ENCODE measurements around the gene OIP5.
"Not testable (repeated sequence)": the region's sequence is repeated elsewhere in the genome, so short reads cannot be mapped to it uniquely, and the experiment has no call there.

The OIP5 gene

DNA sequence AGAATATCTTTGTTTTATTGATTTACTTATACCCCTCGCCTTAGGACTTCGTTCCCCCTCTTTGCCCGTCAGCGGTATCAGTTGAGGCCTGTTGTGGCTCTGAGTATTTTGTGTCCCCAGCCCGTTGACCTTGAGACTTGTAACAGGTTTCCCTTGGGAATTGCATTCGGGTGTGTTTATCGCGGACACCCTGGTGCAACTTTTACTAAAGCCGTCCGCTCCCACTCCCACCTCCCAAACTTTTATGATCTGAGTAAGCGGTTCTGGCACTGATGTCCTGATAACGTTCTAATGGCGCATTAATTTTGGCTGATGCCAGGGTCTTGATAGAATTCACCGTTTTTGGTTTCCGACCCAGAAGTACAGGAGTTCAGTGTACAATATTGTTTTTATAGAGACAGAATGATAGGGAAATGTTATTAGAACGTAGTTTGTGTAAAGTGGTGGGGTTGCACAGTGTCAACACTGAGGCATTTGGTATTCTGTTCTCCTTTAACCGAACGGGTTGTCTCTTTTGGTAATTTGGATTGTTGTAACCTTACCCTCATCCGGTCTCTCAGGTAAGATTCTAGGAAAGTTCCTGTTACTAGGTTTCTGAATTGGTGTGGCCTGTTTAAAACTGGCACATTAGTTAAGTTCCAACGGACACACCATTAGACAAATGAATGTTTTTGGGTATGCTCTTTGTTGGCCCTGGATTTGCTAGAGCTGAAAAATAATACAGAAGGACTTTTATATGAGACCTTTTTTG, 47.8 kb downstream of the OIP5 start:
- peaks cover 2 to 7% of the 10 kb centered on the region in 2 donors for H3K4me1 ChIP-seq (ENCODE audit: control insufficient read depth in 2 of 2, insufficient read depth in 1 of 2, low read depth in 1 of 2, low read length in 2 of 2)
- H3K4ac ChIP-seq (ENCODE audit: low read length) = no peak overlapping the region
- H2AFZ ChIP-seq (ENCODE audit: low read length) = peak overlapping the region; percentile 88
- no peak overlapping the region for H3K9ac ChIP-seq (ENCODE audit: low read depth, low read length, poor library complexity)
- H4K91ac ChIP-seq (ENCODE audit: low read depth, low read length, poor library complexity) = no peak overlapping the region
- peaks cover 12 to 54% of the 10 kb centered on the region in 2 donors for H3K36me3 ChIP-seq (replicated peaks in 1 of 2; ENCODE audit: control insufficient read depth in 2 of 2, insufficient read depth in 2 of 2, low read length in 2 of 2)
- no peak overlapping the region for H3K14ac ChIP-seq (ENCODE audit: low read length)
- no peaks in the 10 kb centered on the region for H3K27me3 ChIP-seq (ENCODE audit: control insufficient read depth in 3 of 3, insufficient read depth in 3 of 3, low read depth in 1 of 3, low read length in 3 of 3)
- peak overlapping the region; percentile 98 for H3K23ac ChIP-seq (ENCODE audit: low read depth, low read length, poor library complexity)
- peaks cover 2% of the 10 kb centered on the region for H3K79me1 ChIP-seq (ENCODE audit: low read depth, low read length)
- H3K4me3 ChIP-seq (ENCODE audit: low read length in 2 of 2) = peak overlapping the region; percentile 82 to 94
- H2BK12ac ChIP-seq (ENCODE audit: low read length) = no peak overlapping the region
- H4K8ac ChIP-seq (ENCODE audit: low read depth, low read length) = no peak overlapping the region
- peak overlapping the region; percentile 79 for H3K4me2 ChIP-seq (ENCODE audit: insufficient read depth, low read length, poor library complexity, severe bottlenecking)
- H2BK120ac ChIP-seq (ENCODE audit: low read depth, low read length) = no peak overlapping the region
- H3K18ac ChIP-seq (ENCODE audit: low read length) = peak overlapping the region; percentile 100
- peak; percentile 4 for DNase-seq (ENCODE audit: low spot score)
- peak overlapping the region; percentile 85 for H2BK5ac ChIP-seq (ENCODE audit: low read length)
- no peak overlapping the region for H2AK5ac ChIP-seq (ENCODE audit: low read depth, low read length)
- peak overlapping the region; percentile 78 for H3K27ac ChIP-seq (replicated peaks; ENCODE audit: low read length)
- no peak overlapping the region for H2BK15ac ChIP-seq (ENCODE audit: low read length)
- WGBS, 2 donors (ENCODE audit: extremely low coverage in 2 of 2, insufficient read length in 2 of 2, insufficient replicate concordance in 1 of 2) = no CpG with 5 or more reads among the region's 20 CpGs
- peaks cover 0 to 10% of the 10 kb centered on the region in 2 donors for H3K9me3 ChIP-seq (replicated peaks in 1 of 2; ENCODE audit: control insufficient read depth in 2 of 2, insufficient read depth in 1 of 2, low read depth in 1 of 2, low read length in 2 of 2)

DNA sequence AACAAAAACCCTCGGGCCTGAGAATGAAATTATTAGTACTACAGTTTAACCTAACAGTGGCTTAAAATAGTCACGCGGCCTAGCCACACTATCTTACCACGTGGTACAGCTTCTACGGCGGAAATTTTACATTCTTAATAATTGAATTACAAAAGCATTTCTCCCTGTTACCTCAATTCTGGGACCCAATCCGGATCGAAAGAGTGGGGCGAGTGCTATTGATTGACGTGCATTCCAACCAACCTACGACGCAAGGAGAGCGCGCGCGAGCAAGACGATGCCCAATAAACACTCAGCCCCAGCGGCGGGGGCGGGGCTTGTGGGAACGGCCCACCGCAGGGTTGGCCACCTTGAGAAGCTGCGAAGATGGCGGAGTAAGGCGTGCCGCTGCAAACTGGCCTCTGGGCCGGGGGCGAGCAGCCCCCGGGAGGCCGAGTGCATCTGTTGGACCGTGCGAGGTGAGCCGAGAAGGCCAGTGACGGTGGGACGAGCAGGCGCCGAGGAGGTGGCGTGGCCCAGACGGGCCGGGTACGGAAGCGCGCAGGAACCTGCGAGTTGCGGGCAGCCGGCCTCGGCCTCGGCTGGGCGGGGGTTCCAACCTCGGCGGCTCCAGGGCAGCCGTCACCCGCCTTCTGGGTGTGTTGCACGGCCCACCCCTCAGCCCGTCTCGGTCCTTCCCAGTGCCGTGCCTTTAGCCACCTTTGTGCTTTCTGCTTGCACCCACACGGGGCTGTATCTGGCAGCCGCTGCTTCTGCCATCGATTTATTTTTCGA, 48.6 kb downstream of the OIP5 start:
- Histone ChIP-seq H3K4me1 (ENCODE audit: control insufficient read depth in 2 of 2, insufficient read depth in 1 of 2, low read depth in 1 of 2, low read length in 2 of 2) (peaks cover 2 to 7% of the 10 kb centered on the region in 2 donors), H3K27me3 (ENCODE audit: control insufficient read depth in 3 of 3, insufficient read depth in 3 of 3, low read depth in 1 of 3, low read length in 3 of 3) (no peaks in the 10 kb centered on the region), H2BK15ac (ENCODE audit: low read length) (peak overlapping the region; percentile 71), H3K4me3 (ENCODE audit: low read length in 2 of 2) (peak overlapping the region; percentile 82 to 94), H2BK120ac (ENCODE audit: low read depth, low read length) (no peak overlapping the region), H3K4me2 (ENCODE audit: insufficient read depth, low read length, poor library complexity, severe bottlenecking) (peak overlapping the region; percentile 79), H3K79me1 (ENCODE audit: low read depth, low read length) (peaks cover 2% of the 10 kb centered on the region), H3K4ac (ENCODE audit: low read length) (no peak overlapping the region), H2AFZ (ENCODE audit: low read length) (peak overlapping the region; percentile 88), H3K18ac (ENCODE audit: low read length) (peak overlapping the region; percentile 100), H3K9ac (ENCODE audit: low read depth, low read length, poor library complexity) (peak overlapping the region; percentile 98), H4K91ac (ENCODE audit: low read depth, low read length, poor library complexity) (no peak overlapping the region), H4K8ac (ENCODE audit: low read depth, low read length) (no peak overlapping the region), H3K9me3 (replicated peaks in 1 of 2; ENCODE audit: control insufficient read depth in 2 of 2, insufficient read depth in 1 of 2, low read depth in 1 of 2, low read length in 2 of 2) (peaks cover 0 to 10% of the 10 kb centered on the region in 2 donors), H3K23ac (ENCODE audit: low read depth, low read length, poor library complexity) (peak overlapping the region; percentile 98), H2BK12ac (ENCODE audit: low read length) (no peak overlapping the region), H2BK5ac (ENCODE audit: low read length) (peak overlapping the region; percentile 85), H2AK5ac (ENCODE audit: low read depth, low read length) (no peak overlapping the region), H3K14ac (ENCODE audit: low read length) (peak overlapping the region; percentile 87), H3K27ac (replicated peaks; ENCODE audit: low read length) (peak overlapping the region; percentile 78), H3K36me3 (replicated peaks in 1 of 2; ENCODE audit: control insufficient read depth in 2 of 2, insufficient read depth in 2 of 2, low read length in 2 of 2) (peaks cover 16 to 53% of the 10 kb centered on the region in 2 donors)
- DNase-seq (ENCODE audit: low spot score) = peak; percentile 98
- no CpG with 5 or more reads among the region's 61 CpGs for WGBS, 2 donors (ENCODE audit: extremely low coverage in 2 of 2, insufficient read length in 2 of 2, insufficient replicate concordance in 1 of 2)

DNA sequence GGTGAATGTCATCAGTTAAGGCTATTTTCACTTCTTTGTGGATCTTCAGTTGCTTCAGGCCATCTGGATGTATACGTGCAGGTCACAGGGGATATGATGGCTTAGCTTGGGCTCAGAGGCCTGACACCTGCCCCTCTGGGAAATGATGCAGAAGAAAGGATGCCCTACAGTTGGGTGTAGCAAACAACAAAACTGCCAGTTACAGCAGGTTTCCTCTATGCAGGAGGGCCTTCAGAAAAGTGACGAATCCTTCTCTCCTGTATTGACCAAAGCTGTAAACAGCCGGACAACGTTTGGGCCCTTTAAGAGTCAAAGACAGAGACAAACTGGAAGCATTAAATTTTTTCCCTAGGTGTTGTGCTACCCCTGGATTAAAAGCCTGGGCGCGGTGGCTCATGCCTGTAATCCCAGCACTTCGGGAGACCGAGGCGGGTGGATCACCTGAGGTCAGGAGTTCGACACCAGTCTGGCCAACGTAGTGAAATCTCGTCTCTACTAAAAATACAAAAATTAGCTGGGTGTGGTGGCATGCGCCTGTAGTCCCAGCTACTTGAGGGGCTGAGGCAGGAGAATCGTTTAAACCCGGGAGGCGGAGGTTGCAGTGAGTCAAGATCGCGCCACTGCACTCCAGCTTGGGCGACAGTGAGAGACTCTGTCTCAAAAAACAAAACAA, 49.3 kb downstream of the OIP5 start:
- Histone ChIP-seq H3K36me3 (replicated peaks in 1 of 2; ENCODE audit: control insufficient read depth in 2 of 2, insufficient read depth in 2 of 2, low read length in 2 of 2) (peaks cover 14 to 50% of the 10 kb centered on the region in 2 donors), H3K4me3 (ENCODE audit: low read length in 2 of 2) (peak overlapping the region; percentile 9 to 82), H3K4me2 (ENCODE audit: insufficient read depth, low read length, poor library complexity, severe bottlenecking) (peak overlapping the region; percentile 52), H2AFZ (ENCODE audit: low read length) (peak overlapping the region; percentile 88)
- not testable (repeated sequence) for H3K23ac ChIP-seq (ENCODE audit: low read depth, low read length, poor library complexity); DNase-seq (ENCODE audit: low spot score); H2BK15ac ChIP-seq (ENCODE audit: low read length); H3K9ac ChIP-seq (ENCODE audit: low read depth, low read length, poor library complexity); H3K9me3 ChIP-seq (replicated peaks in 1 of 2; ENCODE audit: control insufficient read depth in 2 of 2, insufficient read depth in 1 of 2, low read depth in 1 of 2, low read length in 2 of 2); H3K18ac ChIP-seq (ENCODE audit: low read length); H4K8ac ChIP-seq (ENCODE audit: low read depth, low read length); H2BK120ac ChIP-seq (ENCODE audit: low read depth, low read length); H3K4ac ChIP-seq (ENCODE audit: low read length); H3K4me1 ChIP-seq (ENCODE audit: control insufficient read depth in 2 of 2, insufficient read depth in 1 of 2, low read depth in 1 of 2, low read length in 2 of 2); H4K91ac ChIP-seq (ENCODE audit: low read depth, low read length, poor library complexity); H3K14ac ChIP-seq (ENCODE audit: low read length); H3K27ac ChIP-seq (replicated peaks; ENCODE audit: low read length); H2AK5ac ChIP-seq (ENCODE audit: low read depth, low read length); H2BK12ac ChIP-seq (ENCODE audit: low read length); H3K27me3 ChIP-seq (ENCODE audit: control insufficient read depth in 3 of 3, insufficient read depth in 3 of 3, low read depth in 1 of 3, low read length in 3 of 3); H3K79me1 ChIP-seq (ENCODE audit: low read depth, low read length); H2BK5ac ChIP-seq (ENCODE audit: low read length)
- no CpG with 5 or more reads among the region's 19 CpGs for WGBS, 2 donors (ENCODE audit: extremely low coverage in 2 of 2, insufficient read length in 2 of 2, insufficient replicate concordance in 1 of 2)

Measured in neuronal stem cell (in vitro differentiated cells).